HepG2 (cell line): Measurements from ENCODE around the gene GPC6. TPM values are rescaled to one million over a fixed set of nuclear protein-coding genes. Genes with fewer than 3 reads are reported as not detected.

Experiments used
- ATAC-seq: fragments of 200-7000 bp; cut with Tn5 transposase; 3 replicates; pipeline ENCODE4 v1.9.1; 2020; ENCODE audit warnings: mild to moderate bottlenecking, moderate library complexity
- BruUV-seq: library from RNA; stranded (reverse); fragments of 400-500 nt; replicated peaks from 2 replicates; lab custom pipeline; 2021; lab: Mats Ljungman, UMichigan
- CTCF ChIA-PET: fragments of 300-600 bp; formaldehyde crosslinking; extraction: SDS; loops from one replicate; lab custom pipeline; 2021; ENCODE audit warnings: low total read pairs, inconsistent platforms, low intra/inter-chr PET ratio; lab: Yijun Ruan, JAX
- POLR2A ChIA-PET: fragments of 350-600 bp; sonication (Branson Sonifier 250); formaldehyde crosslinking; loops from one replicate; lab custom pipeline; 2020; ENCODE audit warnings: antibody characterized with exemption, inconsistent platforms; lab: Yijun Ruan, JAX
- DNase-seq: peaks from one replicate; pipeline ENCODE4 v3.0.0-alpha.2; 2015; ENCODE audit warnings: low spot score
- FAIRE-seq: peaks from 3 replicates; lab custom pipeline; 2011; peaks lifted over from hg19 to GRCh38; lab: Jason Lieb, UNC
- H2AFZ ChIP-seq: one replicate; pipeline ENCODE4 v1.6.1; 2011; ENCODE audit warnings: low read length, inconsistent platforms
- H3K27ac ChIP-seq: fragments of 300-600 bp; 3 replicates; pipeline ENCODE4 v1.8.0; 2011; ENCODE audit warnings: mixed run types, mild to moderate bottlenecking, mixed read lengths, low read length, inconsistent platforms; ENCODE audit not compliant: insufficient read depth; ENCODE audit errors: extremely low read length
- H3K27me3 ChIP-seq, 2 experiments: fragments of 200-600 bp in 1 of 2; 2 replicates in 1 of 2; 3 replicates in 1 of 2; pipeline versions ENCODE4 v1.6.0 to v1.8.0; 2011; ENCODE audit warnings: low read length in 2 of 2, mild to moderate bottlenecking in 2 of 2, moderate library complexity in 2 of 2, inconsistent platforms in 1 of 2; ENCODE audit not compliant: insufficient read depth in 2 of 2, control insufficient read depth in 1 of 2
- H3K36me3 ChIP-seq, 2 experiments: fragments of 200-600 bp in 1 of 2; replicated peaks in 1 of 2; 2 replicates in 1 of 2; 3 replicates in 1 of 2; pipeline versions ENCODE4 v1.5.1 to v1.8.0; 2011; ENCODE audit warnings: low read length in 2 of 2, inconsistent platforms in 1 of 2; ENCODE audit not compliant: insufficient read depth in 2 of 2, control insufficient read depth in 1 of 2
- H3K4me1 ChIP-seq: 2 replicates; pipeline ENCODE4 v1.5.1; 2012; ENCODE audit warnings: low read length, inconsistent platforms; ENCODE audit not compliant: insufficient read depth
- H3K4me2 ChIP-seq: 2 replicates; pipeline ENCODE4 v1.6.0; 2011; ENCODE audit warnings: low read depth, low read length, inconsistent platforms
- H3K4me3 ChIP-seq, 3 experiments: fragments of 200-600 bp in 1 of 3; sonication (generic), shearing (Covaris generic) in 1 of 3; replicated peaks in 1 of 3; 2 replicates each; pipeline ENCODE4 v1.5.1; 2011 to 2016; ENCODE audit warnings: low read length in 3 of 3, inconsistent platforms in 2 of 3, low read depth in 2 of 3, mild to moderate bottlenecking in 2 of 3, control low read depth in 1 of 3, mixed read lengths in 1 of 3; ENCODE audit not compliant: insufficient read depth in 1 of 3
- H3K79me2 ChIP-seq: one replicate; pipeline ENCODE4 v1.6.1; 2011; ENCODE audit warnings: low read length, inconsistent platforms; ENCODE audit not compliant: insufficient read depth
- H3K9ac ChIP-seq: 2 replicates; pipeline ENCODE4 v1.6.0; 2011; ENCODE audit warnings: mild to moderate bottlenecking, low read depth, low read length, inconsistent platforms; ENCODE audit not compliant: insufficient read depth
- H3K9me3 ChIP-seq: 2 replicates; pipeline ENCODE4 v1.5.1; 2012; ENCODE audit warnings: mild to moderate bottlenecking, low read length
- H4K20me1 ChIP-seq: 2 replicates; pipeline ENCODE4 v1.6.0; 2011; ENCODE audit warnings: inconsistent platforms, mild to moderate bottlenecking, low read length, moderate library complexity; ENCODE audit not compliant: insufficient read depth
- E2F2 ChIP-seq: sonication (generic); formaldehyde crosslinking; IDR thresholded peaks from 2 replicates; pipeline ENCODE4 v1.4.0; 2020; ENCODE audit warnings: missing genetic modification reagents, borderline replicate concordance
- KLF6 ChIP-seq: IDR thresholded peaks from 2 replicates; pipeline ENCODE4 v1.8.0; 2016; ENCODE audit warnings: missing biosample characterization, missing genetic modification reagents
- MED8 ChIP-seq: sonication (generic); formaldehyde crosslinking; IDR thresholded peaks from 2 replicates; pipeline ENCODE4 v1.8.1; 2023; ENCODE audit warnings: mild to moderate bottlenecking, missing genetic modification reagents; ENCODE audit not compliant: insufficient replicate concordance
- NFKBIZ ChIP-seq: IDR thresholded peaks from 2 replicates; pipeline ENCODE4 v1.6.1; 2018; ENCODE audit warnings: missing genetic modification reagents, missing compliant biosample characterization
- SIX1 ChIP-seq: sonication (generic); formaldehyde crosslinking; IDR thresholded peaks from 2 replicates; pipeline ENCODE4 v1.4.0; 2020; ENCODE audit warnings: missing genetic modification reagents, borderline replicate concordance
- SOX6 ChIP-seq, 2 experiments: fragments of 450-650 bp in 1 of 2; sonication (generic) in 1 of 2; formaldehyde crosslinking in 1 of 2; IDR thresholded peaks; 2 replicates each; pipeline versions ENCODE4 v1.4.0 to v1.6.1; 2017 to 2020; ENCODE audit warnings: antibody characterized with exemption in 1 of 2, mild to moderate bottlenecking in 1 of 2, missing genetic modification reagents in 1 of 2
- U2AF1 ChIP-seq: fragments of 200-400 bp; formaldehyde crosslinking; optimal IDR thresholded peaks from 2 replicates; pipeline ENCODE3; 2017; ENCODE audit warnings: mild to moderate bottlenecking, low read depth, low read length
- ZFAT ChIP-seq: sonication (generic); formaldehyde crosslinking; conservative IDR thresholded peaks from 2 replicates; pipeline ENCODE4 v1.8.1; 2023; ENCODE audit warnings: missing genetic modification reagents, inconsistent platforms
- ZNF230 ChIP-seq: sonication (generic); formaldehyde crosslinking; IDR thresholded peaks from 2 replicates; pipeline ENCODE4 v1.4.0; 2020; ENCODE audit warnings: mild to moderate bottlenecking, missing genetic modification reagents
- ZNF256 ChIP-seq: sonication (generic); formaldehyde crosslinking; conservative IDR thresholded peaks from 2 replicates; pipeline ENCODE4 v1.4.0; 2020; ENCODE audit warnings: missing genetic modification reagents
- ZNF292 ChIP-seq: sonication (generic); formaldehyde crosslinking; IDR thresholded peaks from 2 replicates; pipeline ENCODE4 v1.8.1; 2022; ENCODE audit warnings: mild to moderate bottlenecking, low read depth, missing genetic modification reagents, borderline replicate concordance
- ZNF543 ChIP-seq: sonication (generic); formaldehyde crosslinking; IDR thresholded peaks from 2 replicates; pipeline ENCODE4 v1.4.0; 2020; ENCODE audit warnings: mild to moderate bottlenecking, missing genetic modification reagents
- ZNF549 ChIP-seq: sonication (generic); formaldehyde crosslinking; IDR thresholded peaks from 2 replicates; pipeline ENCODE4 v1.5.0; 2020; ENCODE audit warnings: missing genetic modification reagents
- ZNF562 ChIP-seq: sonication (generic); formaldehyde crosslinking; IDR thresholded peaks from 2 replicates; pipeline ENCODE4 v1.8.0; 2022; ENCODE audit warnings: missing genetic modification reagents, borderline replicate concordance
- ZNF660 ChIP-seq: sonication (generic); formaldehyde crosslinking; IDR thresholded peaks from 2 replicates; pipeline ENCODE4 v1.5.1; 2020; ENCODE audit warnings: mild to moderate bottlenecking, low read depth, missing genetic modification reagents, borderline replicate concordance
- ZNF790 ChIP-seq: sonication (generic); formaldehyde crosslinking; IDR thresholded peaks from 2 replicates; pipeline ENCODE4 v1.8.0; 2022; ENCODE audit warnings: missing genetic modification reagents, mild to moderate bottlenecking, borderline replicate concordance
- ZNF841 ChIP-seq: sonication (generic); formaldehyde crosslinking; IDR thresholded peaks from 2 replicates; pipeline ENCODE4 v1.8.1; 2023; ENCODE audit warnings: missing genetic modification reagents, borderline replicate concordance
- WGBS: methylation state at CpG from one replicate; pipeline ENCODE4 v1.1.6; 2017; ENCODE audit warnings: low lambda C conversion rate; 5-methylcytosine and 5-hydroxymethylcytosine counted together
- in situ Hi-C: cut with HindIII; loops from 2 replicates; pipeline ENCODE4 v1.10.0; 2017; ENCODE audit warnings: low pct_unique_long_range_greater_than_20kb; ENCODE audit not compliant: extremely low pct_ligation_motif_present
- intact Hi-C: fragments of 100-400 bp; cut with micrococcal nuclease; formaldehyde crosslinking; loops from one replicate; pipeline ENCODE4 v1.10.0; 2022; ENCODE audit not compliant: unreplicated experiment
- polyA plus RNA-seq, 8 experiments: library from polyadenylated mRNA; depleted of rRNA in 3 of 8; stranded (reverse) in 7 of 8; unstranded in 1 of 8; fragments of >200 nt; fragmentation: Illumina TruSeq in 4 of 8; extraction: Trizol in 4 of 8; gene quantifications; 2 replicates each; pipeline versions ENCODE4 v1.2.1 to v1.2.3, GENCODE V29; 2011 to 2016; ENCODE audit warnings: low read depth in 4 of 8, missing spikeins in 1 of 8, mixed read lengths in 1 of 8; ENCODE audit not compliant: insufficient read depth in 1 of 8
- total RNA-seq, 5 experiments: library from RNA; depleted of rRNA; stranded (reverse); fragments of >200 nt; fragmentation: Illumina TruSeq; extraction: Trizol; gene quantifications; 2 replicates each; pipeline ENCODE4 v1.2.3, GENCODE V29; 2016; ENCODE audit warnings: low read depth in 1 of 5

The GPC6 gene
- total and polyA plus RNA-seq, 2 of the 13 experiments (the other 11 are each of a cell fraction or from before 2014, with no cell fraction given): 24.5 to 33.9 TPM

- H3K79me2 ChIP-seq: peaks cover 12% of the 10 kb centered on the region
- ChIA-PET CTCF (no interaction called here), POLR2A (no interaction called here)
- in situ Hi-C loops (no loop called here), intact Hi-C loops (no loop called here)
- no peaks in the 10 kb centered on the region for H3K27me3 ChIP-seq
- no peak overlapping the region for H3K27ac ChIP-seq
- no peaks in the 10 kb centered on the region for H3K4me1 ChIP-seq
- DNase-seq (no peak), FAIRE-seq (no peak), ATAC-seq (no peak)
- no peak overlapping the region for H2AFZ ChIP-seq
- no peaks in the 10 kb centered on the region for H4K20me1 ChIP-seq
- no peak overlapping the region for H3K4me2 ChIP-seq
- no peaks in the 10 kb centered on the region for H3K9me3 ChIP-seq
- no TSS peak for BruUV-seq
- WGBS: 96% methylated on average over 1 of the region's 1 CpG
- no peaks in the 10 kb centered on the region for H3K36me3 ChIP-seq
- TF ChIP-seq NFKBIZ (CRISPR knock-in tag): no peak
- no peak for TF ChIP-seq ZNF230 (CRISPR knock-in tag)
- no peak for TF ChIP-seq ZNF562
- no peak for TF ChIP-seq MED8
- no peak for TF ChIP-seq ZNF292 (CRISPR knock-in tag)
- no peak for TF ChIP-seq SIX1 (CRISPR knock-in tag)
- no peak for TF ChIP-seq ZNF660
- TF ChIP-seq ZNF256 (CRISPR knock-in tag): no peak
- TF ChIP-seq ZFAT (CRISPR knock-in tag): no peak
- no peak for TF ChIP-seq E2F2
- TF ChIP-seq ZNF790 (CRISPR knock-in tag): no peak
- no peak for TF ChIP-seq SOX6 (IDR thresholded peaks at IDR 0.05)
- no peak for TF ChIP-seq SOX6 (CRISPR knock-in tag; IDR thresholded peaks at IDR 0.05)
- no peak for TF ChIP-seq ZNF543
- TF ChIP-seq U2AF1: no peak
- TF ChIP-seq KLF6 (CRISPR knock-in tag): no peak
- TF ChIP-seq ZNF841 (CRISPR knock-in tag): no peak
- TF ChIP-seq ZNF549 (CRISPR knock-in tag): no peak
- no peak overlapping the region for H3K9ac ChIP-seq
- H3K4me3 ChIP-seq: no peak overlapping the region
Observed at GRCh38 chr13:93284064-93284463, 57.5 kb downstream of the GPC6 start.
